SH-SY5Y (cell line): ENCODE data around the gene IPO13.

ENCODE experiments used
- GATA2 ChIP-seq: IDR thresholded peaks from 2 replicates; pipeline ENCODE4 v1.6.1; 2011; ENCODE audit warnings: mild to moderate bottlenecking, low read depth, low read length
- GATA3 ChIP-seq: IDR thresholded peaks from 2 replicates; pipeline ENCODE4 v1.6.1; 2011; ENCODE audit warnings: low read depth, mild to moderate bottlenecking, low read length, moderate library complexity

GRCh38 chr1:43925846-43926245 lies 20.9 kb upstream of the IPO13 start:
- TF ChIP-seq GATA2 (no peak), GATA3 (no peak)
